ENCODE measurements around the gene SMIM1. TPM values are rescaled to one million over a fixed set of nuclear protein-coding genes. Genes with fewer than 3 reads are reported as not detected.
A peak's percentile ranks its signal among the peaks of the same experiment; 100 is the strongest.

Gene SMIM1
- polyA plus RNA-seq, 1 experiment = 1.0 TPM

DNA sequence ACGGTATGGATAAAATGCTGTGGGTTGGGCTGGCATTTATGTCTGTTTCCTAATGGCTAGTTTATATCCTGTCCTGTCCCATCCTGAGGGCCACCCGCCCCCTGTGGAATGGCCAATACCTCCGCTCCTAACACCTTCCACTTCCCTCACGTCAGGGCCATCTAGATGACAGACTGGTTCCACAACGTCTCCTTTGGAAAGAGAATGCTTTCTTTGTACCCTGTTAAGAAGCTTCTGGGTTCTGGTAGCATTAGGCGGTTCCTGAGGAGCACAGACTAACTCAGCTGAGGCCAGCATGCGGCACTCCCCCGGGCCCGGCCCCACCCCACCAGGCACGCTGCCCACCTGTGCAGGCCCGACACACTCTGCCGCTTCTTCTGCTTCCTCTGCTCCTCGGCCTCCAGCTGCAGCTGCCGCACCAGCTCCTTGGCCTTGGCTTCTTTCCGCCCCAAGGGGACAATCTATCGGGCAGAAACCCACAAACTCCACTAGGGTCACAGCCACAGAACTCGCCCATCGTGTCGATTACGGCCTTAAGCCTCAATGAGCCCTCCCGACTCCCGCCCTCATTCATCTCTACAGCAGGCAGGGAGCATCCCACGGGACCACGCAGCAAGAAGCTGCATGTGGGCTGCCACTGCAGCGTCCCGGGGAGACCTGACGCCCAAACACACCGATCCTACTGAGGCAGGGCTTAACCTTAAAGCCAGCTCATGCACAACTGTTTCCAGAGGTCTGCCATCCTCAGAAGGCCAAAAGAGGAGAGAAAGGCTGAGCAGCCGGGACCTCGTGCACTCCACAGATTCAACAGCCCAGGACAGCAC lies 11.3 kb downstream of the SMIM1 start:
- POLR2A ChIA-PET = no interaction called here
- CTCF ChIA-PET = interaction anchor here (1.2 to 2.4 kb wide), 3 partner anchors 10 to 59 kb away, joined by 4 to 7 read pairs (median 6); partner anchors contain the start of gene LRRC47
- no peak for DNase-seq (ENCODE audit: low read depth)
- Histone ChIP-seq H3K27me3 (ENCODE audit: control insufficient read depth, insufficient read depth, low read length) (no peaks in the 10 kb centered on the region), H3K36me3 (ENCODE audit: control insufficient read depth, insufficient read depth, low read length) (peaks cover 52% of the 10 kb centered on the region), H3K4me3 (ENCODE audit: low read depth, low read length) (no peak overlapping the region)
- no peak for TF ChIP-seq CTCF (IDR thresholded peaks at IDR 0.05; ENCODE audit: insufficient read depth, low read depth, low read length)

DNA sequence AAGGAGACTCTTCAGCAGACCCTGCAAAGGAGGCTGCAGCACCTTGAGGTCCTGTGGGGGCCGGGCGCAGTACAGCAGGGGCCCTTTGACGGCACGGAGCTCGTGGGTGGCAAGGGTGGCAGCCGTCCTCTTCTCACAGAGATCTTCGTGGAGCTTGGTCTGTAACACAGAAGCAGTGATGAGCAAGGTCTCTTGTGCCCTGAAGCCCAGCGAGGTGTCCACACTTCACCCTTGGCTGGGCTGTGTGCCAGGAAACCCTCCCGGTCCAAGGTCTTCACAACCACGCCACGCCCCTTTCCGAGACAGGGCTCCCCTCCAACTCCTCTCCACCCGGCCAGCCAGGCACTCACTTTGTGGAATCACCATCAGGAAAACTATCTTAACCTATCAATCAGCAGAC lies 12.5 kb downstream of the SMIM1 start:
- TF ChIP-seq CTCF (IDR thresholded peaks at IDR 0.05; ENCODE audit: insufficient read depth, low read depth, low read length) = no peak
- H3K27me3 ChIP-seq (ENCODE audit: control insufficient read depth, insufficient read depth, low read length) = no peaks in the 10 kb centered on the region
- DNase-seq (ENCODE audit: low read depth) = no peak
- H3K36me3 ChIP-seq (ENCODE audit: control insufficient read depth, insufficient read depth, low read length) = peaks cover 49% of the 10 kb centered on the region
- H3K4me3 ChIP-seq (ENCODE audit: low read depth, low read length) = no peak overlapping the region
- ChIA-PET POLR2A (interaction anchor here (0.6 kb wide), 1 partner anchor 1595 kb away, joined by 3 read pairs; no protein-coding TSS in a partner anchor), CTCF (interaction anchor here (2.4 kb wide), 1 partner anchor 11 kb away, joined by 7 read pairs; the partner anchor contains the start of gene LRRC47)

- Histone ChIP-seq H3K4me3 (ENCODE audit: low read depth, low read length) (no peak overlapping the region), H3K27me3 (ENCODE audit: control insufficient read depth, insufficient read depth, low read length) (no peaks in the 10 kb centered on the region), H3K36me3 (ENCODE audit: control insufficient read depth, insufficient read depth, low read length) (peaks cover 49% of the 10 kb centered on the region)
- no peak for DNase-seq (ENCODE audit: low read depth)
- ChIA-PET CTCF (interaction anchor here (0.9 to 2.4 kb wide), 2 partner anchors 10 to 18 kb away, joined by 3 to 7 read pairs; partner anchors contain the start of gene LRRC47), POLR2A (interaction anchor here (0.6 kb wide), 1 partner anchor 1596 kb away, joined by 3 read pairs; no protein-coding TSS in a partner anchor)
- peak; percentile 22; the same call in 1 of the 2 replicates for TF ChIP-seq CTCF (IDR thresholded peaks at IDR 0.05; ENCODE audit: insufficient read depth, low read depth, low read length)
Measured at GRCh38 chr1:3785456-3786157, 13.1 kb downstream of the SMIM1 start.

GRCh38 chr1:3786468-3787348 lies 14.2 kb downstream of the SMIM1 start:
- Histone ChIP-seq H3K27me3 (ENCODE audit: control insufficient read depth, insufficient read depth, low read length) (no peaks in the 10 kb centered on the region), H3K36me3 (ENCODE audit: control insufficient read depth, insufficient read depth, low read length) (peaks cover 45% of the 10 kb centered on the region), H3K4me3 (ENCODE audit: low read depth, low read length) (no peak overlapping the region)
- ChIA-PET CTCF (interaction anchor here (0.9 to 2.4 kb wide), 2 partner anchors 9 to 17 kb away, joined by 3 to 7 read pairs; partner anchors contain the start of gene LRRC47), POLR2A (no interaction called here)
- TF ChIP-seq CTCF (IDR thresholded peaks at IDR 0.05; ENCODE audit: insufficient read depth, low read depth, low read length) = no peak
- no peak for DNase-seq (ENCODE audit: low read depth)
